ENCODE results near the gene YIPF3.
"Not testable (repeated sequence)": the region's sequence is repeated elsewhere in the genome, so short reads cannot be mapped to it uniquely, and the experiment has no call there.

The YIPF3 gene

GRCh38 chr6:43509142-43509983 lies 7.4 kb downstream of the YIPF3 start:
- DNase-seq, result no peak

GRCh38 chr6:43508481-43509141 lies 8.1 kb downstream of the YIPF3 start:
- DNase-seq, result no peak

GRCh38 chr6:43506667-43507471 lies 9.9 kb downstream of the YIPF3 start:
- DNase-seq, result peak; percentile 79 to 82

GRCh38 chr6:43506171-43506570 lies 10.6 kb downstream of the YIPF3 start:
- DNase-seq, result no peak

- no peak for DNase-seq
Observed at GRCh38 chr6:43505718-43506117, 11.0 kb downstream of the YIPF3 start.

GRCh38 chr6:43504756-43505593 lies 11.8 kb downstream of the YIPF3 start:
- no peak for DNase-seq

GRCh38 chr6:43503443-43503842 lies 13.3 kb downstream of the YIPF3 start:
- no peak for DNase-seq

GRCh38 chr6:43502666-43503065 lies 14.1 kb downstream of the YIPF3 start:
- DNase-seq, result no peak

GRCh38 chr6:43500921-43501320 lies 15.8 kb downstream of the YIPF3 start:
- no peak for DNase-seq

GRCh38 chr6:43499028-43499815 lies 17.5 kb downstream of the YIPF3 start:
- no peak for DNase-seq

- DNase-seq, result not testable (repeated sequence)
Observed at GRCh38 chr6:43498291-43498690, 18.4 kb downstream of the YIPF3 start.

GRCh38 chr6:43497689-43498088 lies 19.0 kb downstream of the YIPF3 start:
- no peak for DNase-seq

GRCh38 chr6:43497129-43497396 lies 19.7 kb downstream of the YIPF3 start:
- DNase-seq, result no peak

- DNase-seq, result no peak
Observed at GRCh38 chr6:43496370-43497128, 20.2 kb downstream of the YIPF3 start.

GRCh38 chr6:43495409-43495941 lies 21.3 kb downstream of the YIPF3 start:
- DNase-seq, result no peak

- DNase-seq, result no peak
Observed at GRCh38 chr6:43494766-43495165, 22.0 kb downstream of the YIPF3 start.

- no peak for DNase-seq
Observed at GRCh38 chr6:43494321-43494720, 22.4 kb downstream of the YIPF3 start.

GRCh38 chr6:43493833-43494232 lies 22.9 kb downstream of the YIPF3 start:
- no peak for DNase-seq

GRCh38 chr6:43493230-43493629 lies 23.5 kb downstream of the YIPF3 start:
- DNase-seq, result no peak

- DNase-seq, result no peak
Observed at GRCh38 chr6:43492673-43493072, 24.1 kb downstream of the YIPF3 start.
